ENCODE measurements around the gene PRDM16. TPM values are rescaled to one million over a fixed set of nuclear protein-coding genes. Genes with fewer than 3 reads are reported as not detected.
A peak's percentile ranks its signal among the peaks of the same experiment; 100 is the strongest.

The PRDM16 gene
- total RNA-seq, 1 donor from 2014 or later, result 84.2 TPM

DNA sequence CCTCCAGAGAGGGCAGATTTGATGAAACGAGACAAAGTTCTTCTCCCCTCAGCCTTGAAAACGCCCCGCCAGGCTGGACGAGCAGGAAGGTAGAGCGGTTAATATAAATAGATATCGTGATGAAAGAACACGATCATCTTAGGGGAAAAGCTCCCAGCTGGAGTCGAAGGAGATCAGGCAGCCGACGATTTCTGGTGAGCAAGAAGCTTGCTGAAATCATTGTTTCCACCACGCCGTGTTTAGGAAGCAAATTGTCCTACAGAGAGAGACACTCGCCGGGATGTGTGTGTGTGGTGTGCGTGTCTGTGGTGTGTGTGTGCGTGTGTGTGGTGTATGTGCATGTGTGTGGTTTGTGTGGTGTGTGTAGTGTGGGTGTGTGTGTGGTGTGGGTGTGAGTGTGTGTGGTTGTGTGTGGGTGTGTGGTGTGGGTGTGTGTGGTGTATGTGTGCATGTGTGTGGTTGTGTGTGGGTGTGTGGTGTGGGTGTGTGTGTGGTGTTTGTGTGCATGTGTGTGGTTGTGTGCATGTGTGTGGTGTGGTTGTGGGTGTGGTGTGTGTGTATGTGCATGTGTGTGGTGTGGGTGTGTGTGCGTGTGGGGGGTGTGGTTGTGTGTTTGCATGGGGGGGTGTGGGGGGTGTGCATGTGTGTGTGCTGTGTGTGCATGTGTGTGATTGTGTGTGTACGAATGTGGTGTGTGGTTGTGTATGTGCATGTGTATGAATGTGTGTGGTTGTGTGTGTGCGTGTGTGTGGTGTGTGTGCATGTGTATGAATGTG, 340.6 kb downstream of the PRDM16 start:
- Histone ChIP-seq H3K27ac (peak overlapping the region in 1 of 2 donors; percentile 13), H3K9me3 (no peaks in the 10 kb centered on the region), H3K27me3 (no peaks in the 10 kb centered on the region), H3K36me3 (peaks cover 42 to 69% of the 10 kb centered on the region in 2 donors), H3K4me3 (no peak overlapping the region), H3K4me1 (peaks cover 0 to 3% of the 10 kb centered on the region in 2 donors)
- intact Hi-C loops (cut with DNase I), result loop anchor here (1.0 to 5.0 kb wide), 2 partner anchors 117 to 343 kb away; no protein-coding TSS in a partner anchor
- TF ChIP-seq, protein P1, sequence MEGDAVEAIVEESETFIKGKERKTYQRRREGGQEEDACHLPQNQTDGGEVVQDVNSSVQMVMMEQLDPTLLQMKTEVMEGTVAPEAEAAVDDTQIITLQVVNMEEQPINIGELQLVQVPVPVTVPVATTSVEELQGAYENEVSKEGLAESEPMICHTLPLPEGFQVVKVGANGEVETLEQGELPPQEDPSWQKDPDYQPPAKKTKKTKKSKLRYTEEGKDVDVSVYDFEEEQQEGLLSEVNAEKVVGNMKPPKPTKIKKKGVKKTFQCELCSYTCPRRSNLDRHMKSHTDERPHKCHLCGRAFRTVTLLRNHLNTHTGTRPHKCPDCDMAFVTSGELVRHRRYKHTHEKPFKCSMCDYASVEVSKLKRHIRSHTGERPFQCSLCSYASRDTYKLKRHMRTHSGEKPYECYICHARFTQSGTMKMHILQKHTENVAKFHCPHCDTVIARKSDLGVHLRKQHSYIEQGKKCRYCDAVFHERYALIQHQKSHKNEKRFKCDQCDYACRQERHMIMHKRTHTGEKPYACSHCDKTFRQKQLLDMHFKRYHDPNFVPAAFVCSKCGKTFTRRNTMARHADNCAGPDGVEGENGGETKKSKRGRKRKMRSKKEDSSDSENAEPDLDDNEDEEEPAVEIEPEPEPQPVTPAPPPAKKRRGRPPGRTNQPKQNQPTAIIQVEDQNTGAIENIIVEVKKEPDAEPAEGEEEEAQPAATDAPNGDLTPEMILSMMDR (IDR thresholded peaks at IDR 0.05), result no peak
- DNase-seq (ENCODE audit: low spot score in 2 of 2), result no peak

DNA sequence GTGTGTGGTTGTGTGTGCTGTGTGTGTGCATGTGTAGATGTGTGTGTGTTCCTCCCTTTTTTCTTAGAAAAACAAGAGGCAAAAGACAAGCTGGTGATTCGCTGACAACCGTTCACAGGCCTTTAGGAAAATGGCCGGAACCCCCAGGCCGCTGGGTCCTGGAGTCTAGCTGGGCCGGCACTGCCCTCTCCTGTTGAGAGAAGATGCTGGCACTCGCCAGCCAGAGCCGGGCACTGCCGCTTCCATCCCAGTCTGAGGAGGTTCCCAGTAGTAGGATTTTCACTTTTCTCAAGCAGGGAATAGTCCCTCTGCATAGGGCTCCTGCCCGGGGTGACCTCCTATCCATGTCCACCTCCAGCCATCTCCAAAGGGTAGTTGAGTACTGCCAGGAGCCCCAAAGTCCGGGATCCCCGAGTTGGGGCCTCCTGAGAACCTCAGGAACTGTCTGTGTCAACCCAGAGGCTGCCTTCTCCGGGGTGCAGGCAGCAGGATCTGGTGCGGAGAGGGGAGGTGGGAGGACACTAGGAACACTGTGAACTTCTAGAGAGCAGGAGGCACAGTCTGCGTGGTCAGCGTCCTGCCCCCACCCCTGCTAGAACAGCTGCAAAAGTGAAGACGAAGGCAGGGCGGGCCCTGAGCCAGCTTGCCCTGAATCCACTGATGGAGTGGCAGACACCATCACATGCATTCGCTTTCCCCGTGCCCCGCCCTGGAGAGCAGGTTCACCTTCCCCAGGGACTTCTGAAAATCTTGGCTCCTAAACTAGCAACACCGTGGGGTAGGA, 341.3 kb downstream of the PRDM16 start:
- H3K27me3 ChIP-seq, result no peaks in the 10 kb centered on the region
- peak in 1 of 2 donors; percentile 77 for DNase-seq (ENCODE audit: low spot score in 2 of 2)
- TF ChIP-seq, protein P1 (IDR thresholded peaks at IDR 0.05), result peak; percentile 79 to 85 (median 79)
- intact Hi-C loops (cut with DNase I), result loop anchor here (1.0 kb wide), 1 partner anchor 344 kb away; no protein-coding TSS in a partner anchor
- H3K4me3 ChIP-seq, result no peak overlapping the region
- H3K9me3 ChIP-seq, result no peaks in the 10 kb centered on the region
- H3K4me1 ChIP-seq, result peaks cover 0 to 3% of the 10 kb centered on the region in 2 donors
- H3K27ac ChIP-seq, result peak overlapping the region in 1 of 2 donors; percentile 13
- peaks cover 40 to 69% of the 10 kb centered on the region in 2 donors for H3K36me3 ChIP-seq

DNA sequence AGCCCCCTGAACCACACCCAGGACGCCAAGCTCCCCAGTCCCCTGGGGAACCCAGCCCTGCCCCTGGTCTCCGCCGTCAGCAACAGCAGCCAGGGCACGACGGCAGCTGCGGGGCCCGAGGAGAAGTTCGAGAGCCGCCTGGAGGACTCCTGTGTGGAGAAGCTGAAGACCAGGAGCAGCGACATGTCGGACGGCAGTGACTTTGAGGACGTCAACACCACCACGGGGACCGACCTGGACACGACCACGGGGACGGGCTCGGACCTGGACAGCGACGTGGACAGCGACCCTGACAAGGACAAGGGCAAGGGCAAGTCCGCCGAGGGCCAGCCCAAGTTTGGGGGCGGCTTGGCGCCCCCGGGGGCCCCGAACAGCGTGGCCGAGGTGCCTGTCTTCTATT, 342.8 kb downstream of the PRDM16 start:
- no peaks in the 10 kb centered on the region for H3K27me3 ChIP-seq
- TF ChIP-seq, protein P1 (IDR thresholded peaks at IDR 0.05), result no peak
- H3K36me3 ChIP-seq, result peaks cover 35 to 68% of the 10 kb centered on the region in 2 donors
- no peak overlapping the region for H3K27ac ChIP-seq
- peaks cover 0 to 4% of the 10 kb centered on the region in 2 donors for H3K9me3 ChIP-seq
- peaks cover 0 to 3% of the 10 kb centered on the region in 2 donors for H3K4me1 ChIP-seq
- H3K4me3 ChIP-seq, result no peak overlapping the region
- intact Hi-C loops (cut with DNase I), result no loop called here
- no peak for DNase-seq (ENCODE audit: low spot score in 2 of 2)

DNA sequence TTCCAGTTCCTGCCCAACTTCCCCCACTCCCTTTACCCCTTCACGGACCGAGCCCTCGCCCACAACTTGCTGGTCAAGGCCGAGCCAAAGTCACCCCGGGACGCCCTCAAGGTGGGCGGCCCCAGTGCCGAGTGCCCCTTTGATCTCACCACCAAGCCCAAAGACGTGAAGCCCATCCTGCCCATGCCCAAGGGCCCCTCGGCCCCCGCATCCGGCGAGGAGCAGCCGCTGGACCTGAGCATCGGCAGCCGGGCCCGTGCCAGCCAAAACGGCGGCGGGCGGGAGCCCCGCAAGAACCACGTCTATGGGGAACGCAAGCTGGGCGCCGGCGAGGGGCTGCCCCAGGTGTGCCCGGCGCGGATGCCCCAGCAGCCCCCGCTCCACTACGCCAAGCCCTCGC, 343.4 kb downstream of the PRDM16 start:
- Histone ChIP-seq H3K4me3 (no peak overlapping the region), H3K27me3 (no peaks in the 10 kb centered on the region), H3K4me1 (peaks cover 0 to 3% of the 10 kb centered on the region in 2 donors), H3K9me3 (peaks cover 0 to 8% of the 10 kb centered on the region in 2 donors), H3K36me3 (peaks cover 35 to 67% of the 10 kb centered on the region in 2 donors), H3K27ac (no peak overlapping the region)
- TF ChIP-seq, protein P1 (IDR thresholded peaks at IDR 0.05), result no peak
- intact Hi-C loops (cut with DNase I), result no loop called here
- no peak for DNase-seq (ENCODE audit: low spot score in 2 of 2)

DNA sequence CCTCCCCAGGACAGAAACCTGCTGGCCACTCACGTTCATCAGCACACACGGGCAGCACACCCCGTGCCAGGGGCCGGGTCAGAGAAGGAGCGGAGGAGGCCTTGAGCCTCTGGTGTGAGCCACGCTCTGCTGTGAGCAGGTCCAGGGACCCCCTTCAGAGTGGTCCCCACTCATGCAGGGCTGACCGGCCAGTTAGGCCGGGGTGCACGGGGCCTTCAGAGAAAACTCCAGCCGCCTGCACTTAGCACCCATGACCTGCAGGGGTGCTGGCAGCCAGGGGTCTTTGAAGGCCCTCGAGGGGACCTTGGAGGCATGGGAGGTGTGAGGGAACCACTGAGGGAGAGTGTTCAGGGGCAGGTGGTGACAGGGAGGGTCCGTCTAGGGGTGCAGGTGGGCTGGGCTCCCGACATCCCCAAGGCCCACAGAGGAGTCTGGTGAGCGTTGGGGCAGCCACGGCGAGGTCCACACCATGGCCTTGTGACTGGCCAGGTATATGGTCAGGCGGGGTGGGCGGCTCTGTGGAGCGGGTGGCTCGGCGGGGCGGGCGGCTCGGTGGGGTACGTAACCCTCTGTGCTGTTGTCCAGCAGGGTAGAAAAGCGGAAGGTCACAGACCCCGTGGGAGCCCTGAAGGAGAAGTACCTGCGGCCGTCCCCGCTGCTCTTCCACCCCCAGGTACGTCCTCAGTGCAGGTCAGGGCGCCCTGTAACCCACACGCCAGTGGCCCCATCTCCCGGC, 345.1 kb downstream of the PRDM16 start:
- intact Hi-C loops (cut with DNase I), result no loop called here
- H3K27ac ChIP-seq, result peak overlapping the region in 1 of 2 donors; percentile 33
- no peak overlapping the region for H3K4me3 ChIP-seq
- H3K9me3 ChIP-seq, result peaks cover 0 to 8% of the 10 kb centered on the region in 2 donors
- no peak for DNase-seq (ENCODE audit: low spot score in 2 of 2)
- peaks cover 42 to 76% of the 10 kb centered on the region in 2 donors for H3K36me3 ChIP-seq
- H3K4me1 ChIP-seq, result peaks cover 0 to 7% of the 10 kb centered on the region in 2 donors
- H3K27me3 ChIP-seq, result no peaks in the 10 kb centered on the region
- TF ChIP-seq, protein P1 (IDR thresholded peaks at IDR 0.05), result no peak

All from ascending aorta (tissue), 2 donors.